ENCODE results near the gene LRRTM4. TPM values are rescaled to one million over a fixed set of nuclear protein-coding genes. Genes with fewer than 3 reads are reported as not detected.

Gene LRRTM4
- total RNA-seq, 2 donors from 2014 or later: 0.33 TPM; not detected in 1

DNA sequence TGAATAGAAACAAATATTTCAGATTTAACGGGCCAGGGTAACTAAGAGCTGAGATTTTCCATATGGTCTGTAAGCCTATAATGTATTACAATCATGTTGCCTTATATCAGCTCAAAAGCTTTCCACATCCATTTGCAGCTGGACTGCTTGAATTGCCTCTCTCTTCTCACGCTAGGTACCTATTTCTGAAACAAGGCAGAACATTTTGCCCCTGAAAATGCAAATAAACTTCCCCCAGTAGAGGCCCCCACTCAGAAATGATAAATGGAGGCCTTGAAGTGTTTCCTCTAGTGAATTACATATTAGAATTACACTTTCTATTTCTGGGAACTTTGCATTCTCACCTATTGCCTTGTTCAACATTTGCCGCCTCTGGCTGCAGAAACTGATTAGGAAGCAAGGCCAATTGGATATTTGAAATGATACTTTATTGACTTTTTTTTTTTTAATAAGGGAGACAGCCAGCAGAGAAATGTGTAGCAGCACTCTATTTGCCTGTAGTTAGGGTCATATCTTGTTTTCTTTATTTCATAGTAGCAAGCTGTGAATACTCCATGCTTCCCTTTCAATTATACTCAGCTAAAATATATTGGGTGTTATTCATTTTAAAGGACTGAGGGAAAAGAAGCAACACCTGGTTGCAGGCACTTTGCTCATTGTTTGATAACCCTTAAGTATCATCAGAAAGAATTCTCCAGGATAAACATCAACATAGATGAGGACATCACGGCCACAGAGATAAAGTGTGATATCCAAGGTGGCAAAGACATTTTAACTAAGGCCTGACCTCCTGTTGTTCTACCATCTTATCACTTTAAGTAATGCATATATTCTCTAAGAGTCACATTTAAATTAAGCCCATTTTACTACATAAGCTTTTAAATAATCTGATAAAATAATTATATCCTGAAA, 505.5 kb downstream of the LRRTM4 start:
- intact Hi-C loops (cut with DNase I): no loop called here
- TF ChIP-seq CTCF (IDR thresholded peaks at IDR 0.05) (no peak), POLR2A (IDR thresholded peaks at IDR 0.05) (no peak)
- no peak for DNase-seq
- H3K4me3 ChIP-seq: no peak overlapping the region
- H3K4me1 ChIP-seq: no peaks in the 10 kb centered on the region
- no peaks in the 10 kb centered on the region for H3K36me3 ChIP-seq (replicated peaks in 1 of 2; ENCODE audit: insufficient read depth in 1 of 2, low read depth in 2 of 2)
- no peak for ATAC-seq
- H3K9me3 ChIP-seq: no peaks in the 10 kb centered on the region
- H3K27me3 ChIP-seq: no peaks in the 10 kb centered on the region
- 71% methylated on average over 4 of the region's 4 CpGs for WGBS, 2 donors
- H3K27ac ChIP-seq: no peak overlapping the region

DNA sequence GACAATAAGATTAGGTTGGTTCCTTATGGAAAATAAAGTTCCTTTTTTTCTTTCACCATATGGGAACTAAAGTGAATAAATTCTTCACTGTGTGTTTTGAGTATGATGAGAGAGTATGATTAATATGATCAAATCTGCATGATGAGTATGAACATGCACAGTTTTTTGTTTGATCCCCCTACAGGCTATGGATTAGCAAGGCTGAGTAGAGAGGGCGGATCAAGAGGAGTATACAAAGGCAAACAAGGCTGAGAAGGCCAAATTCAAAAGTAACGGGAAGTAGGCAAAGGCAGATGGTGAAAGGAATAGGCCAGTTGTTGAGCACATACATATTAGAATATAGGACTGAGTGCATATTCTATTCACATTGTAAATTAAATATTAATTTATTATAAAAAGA, 508.2 kb downstream of the LRRTM4 start:
- Histone ChIP-seq H3K36me3 (replicated peaks in 1 of 2; ENCODE audit: insufficient read depth in 1 of 2, low read depth in 2 of 2) (no peaks in the 10 kb centered on the region), H3K4me1 (no peaks in the 10 kb centered on the region), H3K4me3 (no peak overlapping the region), H3K9me3 (no peaks in the 10 kb centered on the region), H3K27me3 (no peaks in the 10 kb centered on the region), H3K27ac (no peak overlapping the region)
- intact Hi-C loops (cut with DNase I): no loop called here
- DNase-seq (no peak), ATAC-seq (no peak)
- 65 to 70% methylated on average over 2 of the region's 2 CpGs for WGBS, 2 donors
- TF ChIP-seq CTCF (IDR thresholded peaks at IDR 0.05): no peak
- no peak for TF ChIP-seq POLR2A (IDR thresholded peaks at IDR 0.05)

DNA sequence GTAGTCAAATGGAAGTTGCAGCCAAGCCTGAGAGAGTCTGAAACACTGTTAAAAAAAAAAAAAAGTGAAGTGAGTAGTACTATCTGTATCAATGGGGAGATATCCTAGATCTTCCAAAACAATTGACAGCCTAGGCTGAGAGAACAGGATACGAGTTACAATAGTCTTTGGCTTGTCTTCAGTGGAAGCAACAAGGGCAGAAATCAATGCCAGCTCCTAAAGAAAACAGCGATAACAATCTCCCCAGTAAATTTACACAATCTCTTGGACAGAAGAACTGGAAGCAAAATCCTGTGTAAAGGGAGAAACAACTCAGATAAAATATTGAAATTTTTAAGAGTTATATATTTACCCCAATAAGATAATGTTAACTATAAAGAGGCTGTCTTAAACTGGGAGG, 508.7 kb downstream of the LRRTM4 start:
- intact Hi-C loops (cut with DNase I): no loop called here
- ATAC-seq (no peak), DNase-seq (no peak)
- H3K36me3 ChIP-seq (replicated peaks in 1 of 2; ENCODE audit: insufficient read depth in 1 of 2, low read depth in 2 of 2): no peaks in the 10 kb centered on the region
- no peak overlapping the region for H3K27ac ChIP-seq
- no peaks in the 10 kb centered on the region for H3K4me1 ChIP-seq
- H3K4me3 ChIP-seq: no peak overlapping the region
- no peaks in the 10 kb centered on the region for H3K9me3 ChIP-seq
- no peak for TF ChIP-seq CTCF (IDR thresholded peaks at IDR 0.05)
- no peak for TF ChIP-seq POLR2A (IDR thresholded peaks at IDR 0.05)
- 17 to 22% methylated on average over 2 of the region's 2 CpGs for WGBS, 2 donors
- H3K27me3 ChIP-seq: no peaks in the 10 kb centered on the region

DNA sequence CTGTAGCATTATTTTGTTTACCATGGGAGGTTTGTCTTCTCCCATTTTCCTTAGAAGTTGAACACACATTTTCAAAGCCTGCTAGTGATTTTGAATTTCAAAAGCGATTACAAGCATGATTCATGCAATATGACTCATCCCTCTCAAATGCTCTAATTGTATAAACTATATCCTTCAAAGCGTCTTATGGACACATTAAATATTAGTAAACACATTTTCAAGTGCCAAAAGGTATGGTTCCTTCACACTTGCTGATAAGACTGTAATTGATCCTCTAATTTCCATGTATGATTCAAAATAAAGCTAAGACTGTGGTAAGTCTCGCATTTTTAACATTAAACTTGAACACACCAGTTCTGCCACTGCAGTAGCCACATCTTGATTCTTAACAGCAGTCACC, 512.9 kb downstream of the LRRTM4 start:
- no peak overlapping the region for H3K4me3 ChIP-seq
- TF ChIP-seq CTCF (IDR thresholded peaks at IDR 0.05): no peak
- TF ChIP-seq POLR2A (IDR thresholded peaks at IDR 0.05): no peak
- ATAC-seq: no peak
- H3K9me3 ChIP-seq: no peaks in the 10 kb centered on the region
- WGBS, 2 donors: 66 to 75% methylated on average over 3 of the region's 3 CpGs
- intact Hi-C loops (cut with DNase I): no loop called here
- H3K4me1 ChIP-seq: no peaks in the 10 kb centered on the region
- H3K36me3 ChIP-seq (replicated peaks in 1 of 2; ENCODE audit: insufficient read depth in 1 of 2, low read depth in 2 of 2): no peaks in the 10 kb centered on the region
- no peaks in the 10 kb centered on the region for H3K27me3 ChIP-seq
- DNase-seq: no peak
- no peak overlapping the region for H3K27ac ChIP-seq

DNA sequence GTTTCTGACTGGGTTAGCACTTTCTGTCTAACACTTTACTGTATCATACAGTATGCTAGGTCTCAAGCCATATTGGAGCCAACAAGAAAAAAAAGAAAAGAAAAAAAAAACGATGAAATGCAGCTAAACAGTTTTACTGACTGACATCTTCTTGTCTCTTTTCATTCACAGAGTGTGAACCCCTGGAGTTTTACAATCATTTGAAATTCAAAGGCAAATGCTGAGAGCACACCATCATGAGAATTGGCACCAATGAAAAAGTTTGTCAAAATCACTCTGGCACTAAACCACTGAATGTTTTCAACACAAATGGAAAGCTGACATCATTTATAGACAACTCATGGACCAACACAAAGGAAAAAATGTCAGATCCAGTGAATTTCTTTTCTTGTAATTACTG, 513.3 kb downstream of the LRRTM4 start:
- intact Hi-C loops (cut with DNase I): no loop called here
- H3K27ac ChIP-seq: no peak overlapping the region
- no peaks in the 10 kb centered on the region for H3K9me3 ChIP-seq
- no peaks in the 10 kb centered on the region for H3K36me3 ChIP-seq (replicated peaks in 1 of 2; ENCODE audit: insufficient read depth in 1 of 2, low read depth in 2 of 2)
- 0 to 5% methylated on average over 1 of the region's 1 CpG for WGBS, 2 donors
- no peak overlapping the region for H3K4me3 ChIP-seq
- TF ChIP-seq CTCF (IDR thresholded peaks at IDR 0.05) (no peak), POLR2A (IDR thresholded peaks at IDR 0.05) (no peak)
- DNase-seq: no peak
- H3K27me3 ChIP-seq: no peaks in the 10 kb centered on the region
- no peaks in the 10 kb centered on the region for H3K4me1 ChIP-seq
- ATAC-seq: no peak
